Measurements from ENCODE around the gene HTRA1.

- TF ChIP-seq CTCF (IDR thresholded peaks at IDR 0.05) (no peak), POLR2AphosphoS5 (IDR thresholded peaks at IDR 0.05) (no peak), POLR2A (IDR thresholded peaks at IDR 0.05) (no peak)
Measured at GRCh38 chr10:122445904-122446303, 15.4 kb upstream of the HTRA1 start.
